GM21576 (cell line): ENCODE data around the gene PYROXD2.
"Not testable (repeated sequence)": the region's sequence is repeated elsewhere in the genome, so short reads cannot be mapped to it uniquely, and the experiment has no call there.

ENCODE experiments used
- ATAC-seq: cut with Tn5 transposase; IDR thresholded peaks from one replicate; pipeline ENCODE4 v1.9.1; 2021; ENCODE audit warnings: mild to moderate bottlenecking, moderate library complexity; ENCODE audit not compliant: unreplicated experiment

Gene PYROXD2

DNA sequence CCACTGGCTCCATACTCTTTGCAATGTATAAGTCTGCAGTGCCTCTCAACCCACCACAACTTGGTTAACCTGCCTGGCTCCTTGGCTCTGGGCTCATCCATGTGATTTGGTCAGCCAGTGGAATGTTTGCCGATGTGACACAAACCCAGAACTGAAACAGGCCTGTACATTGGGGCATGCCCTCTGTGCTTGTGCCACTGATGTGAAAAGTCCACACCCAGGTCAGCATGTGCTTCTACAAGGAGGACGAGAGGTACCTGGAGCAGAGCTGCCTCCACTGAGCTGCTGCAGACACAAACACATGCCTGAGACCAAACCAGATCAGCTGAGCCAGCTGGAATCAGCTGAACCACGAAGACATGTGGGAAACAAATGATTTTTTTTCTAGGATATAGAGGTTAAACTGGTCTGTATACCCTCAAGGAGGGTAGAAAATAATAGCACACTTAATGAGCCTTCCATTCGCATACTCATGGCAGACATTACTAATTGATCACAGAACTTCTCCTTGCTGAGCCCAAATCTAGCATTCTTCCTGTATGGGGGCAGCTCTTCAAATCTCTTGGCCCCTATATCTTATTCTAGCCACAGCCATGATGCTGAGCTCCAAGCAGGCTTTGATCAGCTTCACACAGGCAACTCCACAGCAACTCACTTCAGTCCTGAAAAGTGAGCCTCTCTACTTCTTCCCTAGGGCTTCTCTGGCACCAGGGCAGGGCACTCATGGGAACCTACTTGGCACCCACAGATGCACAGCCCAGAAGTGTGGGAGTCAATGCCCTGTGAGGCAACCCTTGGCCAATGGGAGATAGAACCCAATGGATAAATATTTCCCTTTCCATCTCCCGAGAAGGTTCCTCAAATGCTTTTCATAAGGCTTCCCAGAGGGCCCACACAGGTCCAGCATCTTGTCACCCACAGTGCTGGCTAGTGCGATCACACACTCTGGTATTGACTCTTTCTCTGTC lies 18.6 kb downstream of the PYROXD2 start:
- ATAC-seq: no peak

DNA sequence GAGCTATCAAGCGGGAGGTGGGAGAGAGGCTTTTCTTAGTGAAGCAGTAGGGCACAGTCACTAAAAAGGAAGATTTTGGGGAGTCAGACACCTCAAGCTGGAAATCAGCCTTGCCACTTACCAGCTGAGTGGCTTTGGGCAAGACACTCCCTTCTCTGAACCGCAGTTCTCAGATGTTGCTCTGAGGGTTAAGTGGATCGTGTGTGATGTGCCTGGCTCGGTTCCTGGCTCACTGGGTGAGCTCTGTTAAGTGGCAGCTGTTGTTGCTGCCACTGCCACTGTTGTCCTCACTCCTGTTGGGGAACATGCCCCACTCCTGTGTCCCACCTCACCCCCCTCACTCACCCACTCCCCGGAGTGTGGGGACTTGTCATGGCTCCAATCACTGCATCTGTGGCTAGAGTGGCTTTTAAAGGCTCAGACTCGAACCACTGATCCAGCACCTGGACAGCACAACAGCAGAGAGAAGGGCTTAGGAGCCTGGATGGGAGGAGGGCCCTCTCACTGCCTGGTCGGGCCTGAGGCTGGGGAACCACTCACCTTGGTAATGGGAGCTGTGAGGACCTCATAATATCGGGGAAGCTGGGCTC lies 20.0 kb downstream of the PYROXD2 start:
- ATAC-seq: no peak

DNA sequence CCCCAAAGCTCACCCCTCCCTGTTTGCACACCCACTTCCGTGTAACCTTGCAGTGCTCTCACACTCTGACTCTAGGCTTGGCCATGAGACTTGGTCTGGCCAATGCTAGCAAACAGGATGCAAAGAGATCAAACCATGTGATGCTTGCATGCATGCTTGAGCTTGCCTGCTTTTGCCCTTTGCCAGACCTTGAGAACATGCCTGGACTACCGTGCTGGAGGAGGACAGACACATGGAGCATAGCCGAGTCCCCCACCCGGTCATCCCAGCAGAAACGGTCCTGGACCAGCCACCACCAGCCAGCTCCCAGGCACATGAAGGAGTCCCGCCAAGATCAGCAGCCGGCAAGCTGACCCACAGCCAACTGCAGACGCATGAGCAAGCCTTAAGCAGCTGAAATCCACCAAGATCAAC lies 23.4 kb downstream of the PYROXD2 start:
- no peak for ATAC-seq

DNA sequence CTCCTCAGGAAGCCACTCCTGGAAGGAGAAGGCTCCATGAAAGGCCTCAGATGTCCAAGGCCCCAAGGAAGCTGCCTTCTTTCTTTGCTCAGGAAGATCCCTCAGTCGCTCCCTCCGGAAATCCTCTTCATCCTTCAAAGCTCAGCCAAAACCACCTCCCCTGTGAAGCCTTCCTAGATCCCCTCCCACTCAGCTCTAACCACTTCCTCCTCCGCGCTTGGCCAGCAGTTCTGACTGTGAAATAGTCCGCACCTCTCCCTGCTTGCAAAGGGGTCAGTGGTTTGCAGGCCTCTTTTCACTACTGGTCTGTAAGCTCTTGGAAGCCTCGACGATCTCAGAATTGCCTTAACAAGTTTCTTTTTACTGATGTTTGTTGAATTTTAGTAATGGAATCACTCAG lies 23.9 kb downstream of the PYROXD2 start:
- no peak for ATAC-seq

DNA sequence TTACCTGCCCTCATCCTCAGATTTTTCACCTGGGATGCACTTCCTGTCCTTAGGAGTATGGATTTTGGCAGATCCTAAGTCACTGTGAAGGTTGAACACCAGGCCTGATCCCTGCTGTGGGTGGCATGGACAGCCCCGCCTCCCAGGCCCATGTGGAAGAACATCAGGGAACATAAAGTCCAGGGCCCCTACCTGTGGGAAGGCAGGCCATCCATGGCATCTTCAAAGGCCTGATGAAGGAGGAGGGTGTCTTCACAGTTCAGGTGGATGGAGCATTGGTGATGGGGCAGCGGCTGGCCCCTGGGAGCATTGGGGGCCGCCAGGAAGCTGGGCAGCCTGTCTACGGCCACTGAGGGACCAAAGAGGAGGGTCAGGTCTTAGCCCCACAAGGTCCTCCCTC lies 24.6 kb downstream of the PYROXD2 start:
- ATAC-seq: no peak

DNA sequence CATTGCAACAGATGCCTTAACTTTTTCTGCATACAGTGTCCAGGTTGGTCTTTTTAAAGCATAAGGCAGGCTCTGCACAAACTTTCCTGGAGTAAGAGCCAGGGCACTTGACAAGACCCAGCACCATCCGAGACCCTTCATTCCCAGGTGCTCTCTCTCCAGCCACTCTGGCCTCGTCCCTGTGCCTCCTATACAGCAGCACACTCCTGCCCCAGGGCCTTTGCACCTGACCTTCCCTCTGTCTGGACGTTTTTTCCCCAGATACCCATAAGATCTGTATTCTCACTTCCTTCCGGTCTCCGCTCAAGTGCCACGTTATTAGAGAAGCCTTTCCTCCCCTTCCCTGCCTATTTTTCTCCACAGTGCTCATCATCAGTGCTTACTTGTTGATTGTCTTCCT lies 25.6 kb downstream of the PYROXD2 start:
- ATAC-seq: no peak

DNA sequence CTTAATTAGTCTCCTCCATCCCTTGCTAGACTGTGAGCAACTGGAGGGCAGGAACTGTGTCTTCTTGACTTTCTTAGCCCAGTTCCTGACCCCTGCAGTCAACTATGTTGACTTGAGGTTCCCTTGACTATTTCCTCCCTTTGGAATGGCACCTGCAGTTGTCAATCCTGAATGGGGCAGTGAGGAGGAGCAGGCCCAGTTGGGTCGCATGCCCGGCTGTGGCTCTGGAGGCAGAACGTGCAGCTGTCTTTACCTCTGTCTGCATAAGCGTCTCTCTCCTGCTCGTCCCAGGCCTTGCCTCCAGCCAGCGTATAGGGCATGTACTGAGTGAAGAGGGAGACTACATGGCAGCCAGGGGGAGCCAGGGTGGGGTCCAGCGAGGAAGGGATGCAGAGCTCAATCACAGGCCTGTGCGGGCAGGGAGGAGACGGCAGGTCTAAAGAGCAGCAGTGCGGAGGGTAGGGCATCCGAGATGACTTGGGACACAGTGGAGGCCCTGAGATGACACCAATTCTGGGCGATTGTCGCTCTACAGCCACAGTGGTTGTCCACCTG lies 26.8 kb downstream of the PYROXD2 start:
- ATAC-seq: no peak

DNA sequence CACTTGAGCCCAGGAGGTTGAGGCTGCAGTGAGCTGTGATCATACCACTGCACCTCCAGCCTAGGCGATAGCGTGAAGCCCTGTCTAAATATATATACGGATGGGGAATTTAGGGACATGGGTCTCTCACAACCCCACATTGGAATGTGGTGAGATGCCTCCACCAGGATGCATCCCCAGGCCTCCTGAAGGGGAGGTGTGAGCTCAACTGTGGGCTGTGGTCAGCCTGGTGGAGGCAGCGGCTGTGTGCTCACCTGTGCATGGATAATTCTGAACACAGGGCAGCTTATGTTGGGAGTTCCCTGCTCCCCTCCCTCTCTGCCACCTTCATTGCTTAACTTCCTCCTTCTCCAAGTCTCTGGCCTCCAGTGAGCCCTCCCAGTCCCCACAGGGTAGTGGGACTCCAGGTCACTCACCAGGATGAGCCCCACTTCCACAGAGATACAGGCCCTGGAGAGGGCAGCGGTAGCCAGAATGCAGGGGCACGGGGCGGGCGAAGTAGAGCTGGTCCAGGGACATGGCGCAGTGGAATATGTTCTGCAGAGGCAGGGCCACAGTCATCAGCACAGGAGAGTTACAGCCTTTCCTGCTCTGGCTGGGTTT lies 30.4 kb downstream of the PYROXD2 start:
- no peak for ATAC-seq

DNA sequence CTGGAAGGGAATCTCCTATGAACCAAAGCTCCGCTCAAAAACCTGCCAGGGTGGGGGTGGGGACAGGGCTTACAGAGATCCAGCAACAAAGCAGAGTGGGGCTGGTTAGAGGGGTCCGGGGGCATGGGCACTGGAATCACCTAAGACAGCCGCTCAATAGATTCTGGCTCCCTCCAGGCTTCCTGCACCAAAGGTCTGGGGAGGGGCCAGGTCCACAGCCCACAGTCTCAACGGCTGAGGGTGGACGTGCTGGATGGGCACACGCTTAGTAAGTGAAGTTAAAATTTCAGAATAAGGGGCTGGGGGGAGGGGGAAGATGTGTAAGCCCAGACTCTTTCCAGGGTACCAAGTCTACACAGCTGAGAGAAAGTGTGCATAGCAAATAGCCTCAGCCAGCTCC lies 31.1 kb downstream of the PYROXD2 start:
- ATAC-seq: no peak

DNA sequence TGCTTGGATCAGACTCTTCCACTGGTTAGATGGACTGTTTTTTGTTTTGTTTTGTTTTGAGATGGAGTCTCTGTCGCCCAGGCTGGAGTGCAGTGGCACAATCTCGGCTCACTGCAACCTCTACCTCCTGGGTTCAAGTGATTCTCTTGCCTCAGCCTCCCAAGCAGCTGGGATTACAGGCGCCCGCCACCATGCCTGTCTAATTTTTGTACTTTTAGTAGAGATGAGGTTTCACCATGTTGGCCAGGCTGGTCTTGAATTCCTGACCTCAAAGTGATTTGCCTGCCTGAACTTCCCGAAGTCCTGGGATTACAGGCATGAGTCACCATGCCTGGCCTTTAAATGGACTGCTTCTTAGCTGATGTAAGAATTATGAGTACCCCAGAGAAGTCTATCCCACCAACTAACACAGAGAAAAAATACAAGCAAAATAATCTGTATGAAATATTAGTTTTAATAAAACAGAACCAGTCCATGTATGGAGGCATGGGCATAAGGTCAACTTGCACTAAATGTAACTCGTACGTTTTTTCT lies 31.8 kb downstream of the PYROXD2 start:
- not testable (repeated sequence) for ATAC-seq

DNA sequence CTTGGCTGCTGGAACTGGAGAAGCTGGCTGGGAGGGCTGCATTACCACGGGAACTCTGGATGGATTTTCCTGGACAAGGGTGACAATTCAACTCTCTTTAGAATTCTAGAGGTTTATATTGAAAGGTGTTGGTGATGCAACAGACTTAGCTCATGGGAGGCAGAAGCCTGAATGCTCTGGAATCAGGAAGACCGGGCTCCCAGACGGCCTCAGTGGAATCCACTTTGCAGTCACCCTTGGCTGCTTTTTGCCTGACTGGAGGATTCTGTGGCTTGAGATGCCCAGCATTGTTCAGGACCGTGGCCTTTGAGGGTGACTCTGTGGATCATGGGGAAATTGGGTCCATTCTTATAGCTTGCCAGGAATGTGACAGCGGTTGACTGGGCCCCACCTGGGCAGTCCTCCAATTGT lies 32.3 kb downstream of the PYROXD2 start:
- no peak for ATAC-seq

DNA sequence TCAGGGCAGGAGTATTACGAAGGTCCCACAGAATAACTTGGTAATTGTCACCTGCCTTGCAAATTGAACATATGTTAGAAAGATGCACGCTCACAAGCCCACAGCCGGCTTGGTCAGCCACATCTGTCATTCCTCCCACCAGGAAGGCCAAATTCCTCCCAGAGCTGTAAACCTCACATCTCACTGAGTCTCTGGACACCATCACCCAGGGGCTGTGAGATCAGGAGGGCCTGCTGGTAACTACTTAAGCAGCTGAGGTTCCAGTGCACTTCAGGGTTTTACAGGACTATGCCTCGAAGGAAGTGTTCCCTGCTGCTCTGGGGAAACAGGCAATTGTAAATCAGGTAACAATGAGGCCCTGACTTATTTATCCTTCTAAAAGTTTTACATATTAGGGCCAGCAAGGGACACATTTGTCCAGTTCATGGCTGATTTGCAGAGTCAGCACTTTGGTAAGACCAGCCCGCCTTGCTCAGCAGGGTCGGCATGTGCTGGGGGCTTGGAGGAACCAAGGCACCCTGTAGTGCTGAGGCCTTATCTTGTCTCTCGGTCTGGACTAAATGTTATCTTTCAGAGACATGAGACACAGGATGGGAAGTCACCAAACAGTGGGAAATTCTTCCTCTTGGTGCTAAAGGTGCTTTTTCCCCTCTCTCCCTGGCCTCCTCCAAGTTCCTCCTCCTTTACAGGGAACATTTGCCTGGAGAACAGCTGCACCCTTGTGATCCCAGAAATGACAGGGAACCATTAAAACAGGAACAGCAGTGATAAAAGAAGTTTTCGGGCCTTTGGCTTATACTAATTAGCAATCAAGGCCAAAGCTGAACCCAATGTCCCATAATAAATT lies 34.3 kb downstream of the PYROXD2 start:
- no peak for ATAC-seq

DNA sequence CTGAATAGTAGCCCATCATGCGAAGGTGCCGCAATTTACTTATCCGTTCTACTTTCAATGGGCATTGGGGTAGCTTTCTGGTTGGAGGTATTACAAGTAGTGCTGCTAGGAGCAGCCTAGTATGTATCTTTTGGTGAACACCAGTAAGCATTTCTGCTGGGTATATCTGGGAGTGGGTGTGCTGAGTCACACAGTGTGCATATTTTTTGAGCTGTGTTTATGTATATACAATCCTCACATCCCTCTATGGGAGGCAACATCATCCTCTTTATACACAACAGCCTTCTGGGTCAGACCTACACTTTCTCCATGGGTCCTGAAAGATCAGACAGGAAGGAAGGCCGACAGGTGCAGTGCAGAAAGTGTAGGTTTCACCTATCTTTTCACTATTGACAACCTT lies 36.3 kb downstream of the PYROXD2 start:
- ATAC-seq: no peak

DNA sequence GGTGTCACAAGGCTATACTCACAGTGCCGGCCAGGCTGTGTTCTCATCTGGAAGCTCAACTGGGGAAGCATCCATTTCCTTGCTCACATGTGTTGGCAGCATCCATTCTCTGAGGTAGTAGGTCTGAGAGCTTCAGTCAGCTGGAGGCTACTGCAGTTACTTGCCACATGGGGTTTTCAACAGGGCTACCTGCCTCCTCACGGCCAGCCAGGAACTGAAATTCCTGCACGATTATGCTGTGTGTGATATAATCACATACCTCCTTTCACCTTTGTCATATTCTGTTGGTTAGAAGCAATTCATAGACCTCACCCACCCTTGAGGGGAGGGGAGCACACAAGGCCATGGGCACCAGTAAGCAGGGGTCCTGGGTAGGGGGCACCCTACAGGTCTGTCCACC lies 37.4 kb downstream of the PYROXD2 start:
- ATAC-seq: no peak

DNA sequence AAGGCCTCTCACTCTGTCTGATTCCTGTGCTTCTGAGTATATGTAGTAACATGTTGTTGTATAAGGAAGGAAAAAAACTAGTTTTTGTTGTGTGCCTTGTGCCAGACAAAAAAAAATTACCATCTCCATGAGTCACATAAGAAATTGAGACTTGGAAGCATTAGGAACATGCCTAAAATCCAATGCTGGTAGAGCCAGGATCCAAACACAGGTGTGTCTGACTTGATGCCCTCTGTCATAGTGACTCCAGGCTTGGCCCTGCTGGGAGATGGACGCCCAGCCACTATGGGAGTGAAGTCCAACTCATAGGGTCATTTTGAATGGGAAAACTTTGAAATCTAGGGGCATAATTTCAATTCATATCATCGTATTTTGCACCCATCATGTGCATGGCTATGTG lies 38.0 kb downstream of the PYROXD2 start:
- no peak for ATAC-seq

DNA sequence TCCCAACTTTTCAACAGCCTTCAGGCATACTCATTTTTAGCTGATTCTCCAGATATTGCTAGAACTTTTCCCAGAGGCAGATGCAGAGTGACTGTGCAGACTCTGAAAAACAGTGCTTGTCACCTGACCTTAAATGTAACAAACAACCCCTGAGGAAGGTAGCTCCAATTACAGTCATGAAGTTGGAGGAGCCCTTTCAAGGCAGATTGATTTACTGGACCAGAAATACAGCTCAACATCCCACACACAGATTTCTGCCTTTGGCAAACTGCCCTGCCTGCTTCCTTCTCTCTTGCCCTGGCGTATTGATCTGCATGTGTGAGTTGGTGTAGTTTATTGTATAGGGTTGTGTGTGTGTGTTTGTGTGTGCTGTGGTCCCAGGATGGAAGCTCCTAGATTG lies 38.5 kb downstream of the PYROXD2 start:
- no peak for ATAC-seq

DNA sequence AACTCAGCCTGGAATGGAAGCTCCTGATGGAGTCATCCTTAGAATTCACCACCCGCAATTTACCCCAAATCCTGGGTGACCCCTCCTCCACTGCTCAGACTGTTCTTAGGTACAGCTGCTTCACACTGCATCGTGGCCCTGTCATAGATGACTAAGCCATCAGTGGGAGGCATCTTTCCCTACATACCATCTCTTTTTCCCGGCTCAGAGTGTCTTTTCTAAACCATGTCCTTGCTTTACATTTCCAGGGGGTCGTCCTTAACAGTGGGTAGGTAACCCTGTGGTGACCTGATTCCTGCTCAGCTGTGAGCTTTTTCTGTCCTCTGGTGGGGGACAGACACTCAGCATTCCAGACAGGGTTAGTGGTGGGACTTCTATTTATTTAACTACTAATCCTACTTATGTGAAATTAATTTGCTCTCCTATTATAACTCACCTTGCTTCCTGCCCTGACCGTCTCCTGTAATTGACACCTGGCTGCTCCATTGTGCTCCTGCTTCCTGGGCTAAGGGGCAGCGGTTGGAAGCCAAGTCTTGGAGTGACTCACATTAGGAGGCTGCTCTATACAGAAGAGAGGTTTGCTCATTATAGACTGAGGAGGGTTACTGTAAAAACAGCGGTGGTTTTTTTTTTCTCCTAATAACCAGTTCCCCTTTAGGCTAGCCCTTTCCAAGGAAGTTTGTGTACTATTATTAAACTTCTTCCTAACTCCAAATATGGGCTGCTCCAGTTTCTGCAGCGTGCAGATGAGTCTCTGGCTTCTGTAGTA lies 40.6 kb downstream of the PYROXD2 start:
- no peak for ATAC-seq

DNA sequence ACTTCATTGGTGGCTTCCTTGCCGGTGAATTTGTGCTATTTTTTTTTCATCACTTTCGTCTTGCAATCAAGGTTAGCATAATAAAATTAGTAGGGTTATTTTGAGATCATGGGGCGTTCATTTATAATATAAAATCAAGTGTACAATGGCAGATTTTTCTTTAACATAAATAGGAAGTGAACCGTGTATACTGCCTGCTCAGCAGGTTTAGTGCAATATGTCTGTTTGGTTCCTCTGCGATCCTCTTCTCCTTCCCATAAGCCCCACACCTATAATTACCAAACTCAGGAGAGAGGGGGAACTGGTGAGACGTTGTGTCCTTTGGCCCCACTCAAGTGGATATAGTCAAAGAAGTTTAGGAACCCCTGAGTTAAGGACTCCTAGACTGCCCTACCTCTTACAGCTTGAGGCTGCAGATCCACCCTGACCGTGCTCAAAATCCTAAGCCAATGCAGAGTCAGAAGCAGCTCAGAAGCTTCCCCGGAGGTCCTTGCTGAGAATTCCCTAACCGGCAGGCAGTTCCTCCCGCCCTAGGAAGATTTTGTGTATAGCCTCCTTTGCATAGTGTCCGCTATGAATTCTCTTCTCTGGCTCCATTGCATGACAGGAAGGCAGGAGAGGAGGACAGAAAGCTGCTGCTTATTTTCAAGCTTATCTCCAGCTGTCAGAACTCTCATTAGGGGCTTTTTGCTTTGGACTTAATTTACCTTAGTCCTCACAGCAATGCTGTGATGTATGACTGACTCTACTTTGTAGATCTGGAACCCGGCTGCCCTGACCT lies 41.5 kb downstream of the PYROXD2 start:
- no peak for ATAC-seq
